NT2/D1 (cell line): ENCODE data around the gene CACNA2D3.

Source experiments
- SUZ12 ChIP-seq: IDR thresholded peaks from 2 replicates; pipeline ENCODE4 v1.6.1; 2011; ENCODE audit not compliant: insufficient read length, insufficient read depth; ENCODE audit errors: extremely low read depth
- ZNF274 ChIP-seq: IDR thresholded peaks from 2 replicates; pipeline ENCODE4 v1.6.1; 2011; ENCODE audit warnings: mild to moderate bottlenecking, low read depth, low read length

GRCh38 chr3:54197509-54197908 lies 75.2 kb downstream of the CACNA2D3 start:
- TF ChIP-seq SUZ12 (no peak), ZNF274 (no peak)
